Parathyroid adenoma (tissue), 2 donors: Measurements from ENCODE around the gene AP3M1.

ENCODE experiments used
- H2AFZ ChIP-seq: fragments of 300-600 bp; sonication (generic); one replicate; pipeline ENCODE4 v1.7.0; 2017; ENCODE audit warnings: antibody characterized with exemption, mild to moderate bottlenecking
- H3K27ac ChIP-seq: fragments of 300-600 bp; sonication (generic); one replicate; pipeline ENCODE4 v1.7.0; 2017
- H3K27me3 ChIP-seq: fragments of 300-600 bp; sonication (generic); one replicate; pipeline ENCODE4 v1.7.0; 2017; ENCODE audit warnings: low read length; ENCODE audit not compliant: control insufficient read depth, insufficient read depth
- H3K36me3 ChIP-seq: fragments of 300-600 bp; sonication (generic); one replicate; pipeline ENCODE4 v1.7.0; 2017; ENCODE audit warnings: low read length; ENCODE audit not compliant: control insufficient read depth, insufficient read depth
- H3K4me1 ChIP-seq: fragments of 300-600 bp; sonication (generic); one replicate; pipeline ENCODE4 v1.7.0; 2017; ENCODE audit warnings: control low read depth
- H3K4me2 ChIP-seq: fragments of 300-600 bp; sonication (generic); one replicate; pipeline ENCODE4 v1.7.0; 2017; ENCODE audit warnings: low read length
- H3K4me3 ChIP-seq: fragments of 300-600 bp; sonication (generic); one replicate; pipeline ENCODE4 v1.7.0; 2017; ENCODE audit warnings: low read depth, low read length
- H3K79me2 ChIP-seq: fragments of 300-600 bp; sonication (generic); one replicate; pipeline ENCODE4 v1.7.0; 2017; ENCODE audit warnings: control low read depth
- H3K9ac ChIP-seq: fragments of 300-600 bp; sonication (generic); one replicate; pipeline ENCODE4 v1.7.0; 2017; ENCODE audit warnings: mild to moderate bottlenecking
- H3K9me3 ChIP-seq: fragments of 300-600 bp; sonication (generic); one replicate; pipeline ENCODE4 v1.7.0; 2017; ENCODE audit warnings: low read length; ENCODE audit not compliant: control insufficient read depth
- CTCF ChIP-seq: fragments of 300-600 bp; sonication (generic); IDR thresholded peaks from one replicate; pipeline ENCODE4 v1.7.0; 2017; ENCODE audit warnings: antibody characterized with exemption, mild to moderate bottlenecking
- donor health status: primary hyperparathyroidism.

The AP3M1 gene

GRCh38 chr10:74178042-74178791 lies 27.6 kb upstream of the AP3M1 start:
- no peaks in the 10 kb centered on the region for H3K36me3 ChIP-seq
- H3K9me3 ChIP-seq = no peaks in the 10 kb centered on the region
- H3K9ac ChIP-seq = no peak overlapping the region
- no peak overlapping the region for H2AFZ ChIP-seq
- no peak overlapping the region for H3K4me2 ChIP-seq
- TF ChIP-seq CTCF = no peak
- H3K27ac ChIP-seq = no peak overlapping the region
- H3K79me2 ChIP-seq = peaks cover 4% of the 10 kb centered on the region
- H3K27me3 ChIP-seq = no peaks in the 10 kb centered on the region
- no peaks in the 10 kb centered on the region for H3K4me1 ChIP-seq
- no peak overlapping the region for H3K4me3 ChIP-seq

GRCh38 chr10:74177140-74177677 lies 26.6 kb upstream of the AP3M1 start:
- Histone ChIP-seq H3K36me3 (no peaks in the 10 kb centered on the region), H3K4me3 (peak overlapping the region; percentile 67), H3K4me1 (no peaks in the 10 kb centered on the region), H3K9ac (no peak overlapping the region), H2AFZ (peak overlapping the region; percentile 84), H3K79me2 (peaks cover 2% of the 10 kb centered on the region), H3K9me3 (no peaks in the 10 kb centered on the region), H3K27ac (peak overlapping the region; percentile 84), H3K27me3 (no peaks in the 10 kb centered on the region), H3K4me2 (peak overlapping the region; percentile 76)
- no peak for TF ChIP-seq CTCF

GRCh38 chr10:74176380-74177139 lies 25.9 kb upstream of the AP3M1 start:
- Histone ChIP-seq H3K4me3 (peak overlapping the region; percentile 67), H3K4me1 (no peaks in the 10 kb centered on the region), H3K27me3 (no peaks in the 10 kb centered on the region), H3K27ac (peak overlapping the region; percentile 84), H3K9ac (no peak overlapping the region), H3K36me3 (no peaks in the 10 kb centered on the region), H2AFZ (peak overlapping the region; percentile 84), H3K4me2 (peak overlapping the region; percentile 76), H3K9me3 (no peaks in the 10 kb centered on the region), H3K79me2 (peaks cover 2% of the 10 kb centered on the region)
- TF ChIP-seq CTCF = no peak

GRCh38 chr10:74175510-74176379 lies 25.1 kb upstream of the AP3M1 start:
- H3K4me1 ChIP-seq = no peaks in the 10 kb centered on the region
- no peak for TF ChIP-seq CTCF
- H3K36me3 ChIP-seq = no peaks in the 10 kb centered on the region
- H3K27ac ChIP-seq = peak overlapping the region; percentile 84
- no peaks in the 10 kb centered on the region for H3K9me3 ChIP-seq
- H3K4me2 ChIP-seq = peak overlapping the region; percentile 76
- H3K79me2 ChIP-seq = peaks cover 2% of the 10 kb centered on the region
- H3K9ac ChIP-seq = no peak overlapping the region
- H3K27me3 ChIP-seq = no peaks in the 10 kb centered on the region
- H3K4me3 ChIP-seq = peak overlapping the region; percentile 67
- H2AFZ ChIP-seq = peak overlapping the region; percentile 84
